HepG2 (cell line): Measurements from ENCODE around the gene UBTD1. TPM values are rescaled to one million over a fixed set of nuclear protein-coding genes. Genes with fewer than 3 reads are reported as not detected.

Experiments used
- CENPT ChIP-seq: sonication (generic); formaldehyde crosslinking; IDR thresholded peaks from 2 replicates; pipeline ENCODE4 v1.8.0; 2022; ENCODE audit warnings: low read depth, mild to moderate bottlenecking, moderate library complexity, missing genetic modification reagents
- KAT7 ChIP-seq: IDR thresholded peaks from 2 replicates; pipeline ENCODE4 v1.6.1; 2018; ENCODE audit warnings: borderline replicate concordance, missing compliant biosample characterization
- MED8 ChIP-seq: sonication (generic); formaldehyde crosslinking; IDR thresholded peaks from 2 replicates; pipeline ENCODE4 v1.8.1; 2023; ENCODE audit warnings: mild to moderate bottlenecking, missing genetic modification reagents; ENCODE audit not compliant: insufficient replicate concordance
- MTA1 ChIP-seq: sonication (generic); formaldehyde crosslinking; IDR thresholded peaks from 2 replicates; pipeline ENCODE4 v1.4.0; 2020; ENCODE audit warnings: missing genetic modification reagents, mild to moderate bottlenecking, borderline replicate concordance
- MTF1 ChIP-seq: sonication (generic); formaldehyde crosslinking; IDR thresholded peaks from 2 replicates; pipeline ENCODE4 v1.5.0; 2020; ENCODE audit warnings: missing genetic modification reagents
- NR3C1 ChIP-seq: sonication (generic); formaldehyde crosslinking; IDR thresholded peaks from 2 replicates; pipeline ENCODE4 v1.4.0; 2020; ENCODE audit warnings: missing genetic modification reagents
- RBAK ChIP-seq: sonication (generic); formaldehyde crosslinking; IDR thresholded peaks from 2 replicates; pipeline ENCODE4 v1.5.1; 2020; ENCODE audit warnings: mild to moderate bottlenecking, missing genetic modification reagents
- SMARCE1 ChIP-seq: fragments of 450-650 bp; IDR thresholded peaks from 2 replicates; pipeline ENCODE4 v1.6.1; 2017; ENCODE audit warnings: borderline replicate concordance
- TOPORS ChIP-seq: sonication (generic); formaldehyde crosslinking; IDR thresholded peaks from 2 replicates; pipeline ENCODE4 v1.8.0; 2023; ENCODE audit warnings: mild to moderate bottlenecking, missing genetic modification reagents
- U2AF2 ChIP-seq: fragments of 200-400 bp; formaldehyde crosslinking; IDR thresholded peaks from 2 replicates; pipeline ENCODE4 v1.6.1; 2017; ENCODE audit warnings: low read depth, mild to moderate bottlenecking, low read length
- ZFP36L2 ChIP-seq: sonication (generic); formaldehyde crosslinking; IDR thresholded peaks from 2 replicates; pipeline ENCODE4 v1.4.0; 2020; ENCODE audit warnings: missing genetic modification reagents
- ZNF24 ChIP-seq: fragments of 450-650 bp; IDR thresholded peaks from 2 replicates; pipeline ENCODE4 v1.6.1; 2017; ENCODE audit warnings: antibody characterized with exemption, mild to moderate bottlenecking
- ZNF468 ChIP-seq: sonication (generic); formaldehyde crosslinking; IDR thresholded peaks from 2 replicates; pipeline ENCODE4 v1.8.0; 2022; ENCODE audit warnings: mild to moderate bottlenecking, moderate library complexity, missing genetic modification reagents
- ZNF530 ChIP-seq: sonication (generic); formaldehyde crosslinking; IDR thresholded peaks from 2 replicates; pipeline ENCODE4 v1.5.0; 2020; ENCODE audit warnings: low read depth, mild to moderate bottlenecking, missing genetic modification reagents
- ZNF549 ChIP-seq: sonication (generic); formaldehyde crosslinking; IDR thresholded peaks from 2 replicates; pipeline ENCODE4 v1.5.0; 2020; ENCODE audit warnings: missing genetic modification reagents
- ZNF678 ChIP-seq: sonication (generic); formaldehyde crosslinking; IDR thresholded peaks from 2 replicates; pipeline ENCODE4 v1.4.0; 2020; ENCODE audit warnings: mild to moderate bottlenecking, missing genetic modification reagents
- ZNF768 ChIP-seq: sonication (generic); formaldehyde crosslinking; IDR thresholded peaks from 2 replicates; pipeline ENCODE4 v1.4.0; 2020; ENCODE audit warnings: missing genetic modification reagents
- polyA plus RNA-seq, 8 experiments: library from polyadenylated mRNA; depleted of rRNA in 3 of 8; stranded (reverse) in 7 of 8; unstranded in 1 of 8; fragments of >200 nt; fragmentation: Illumina TruSeq in 4 of 8; extraction: Trizol in 4 of 8; gene quantifications; 2 replicates each; pipeline versions ENCODE4 v1.2.1 to v1.2.3, GENCODE V29; 2011 to 2016; ENCODE audit warnings: low read depth in 4 of 8, missing spikeins in 1 of 8, mixed read lengths in 1 of 8; ENCODE audit not compliant: insufficient read depth in 1 of 8
- total RNA-seq, 5 experiments: library from RNA; depleted of rRNA; stranded (reverse); fragments of >200 nt; fragmentation: Illumina TruSeq; extraction: Trizol; gene quantifications; 2 replicates each; pipeline ENCODE4 v1.2.3, GENCODE V29; 2016; ENCODE audit warnings: low read depth in 1 of 5
- TF ChIP-seq, protein P1 (sequence below): sonication (generic); formaldehyde crosslinking; IDR thresholded peaks from 2 replicates; pipeline ENCODE4 v1.5.0; 2020; ENCODE audit warnings: missing genetic modification reagents
- TF ChIP-seq, protein P2 (sequence below): sonication (generic); formaldehyde crosslinking; IDR thresholded peaks from 2 replicates; pipeline ENCODE4 v1.4.0; 2020; ENCODE audit warnings: missing genetic modification reagents
- TF ChIP-seq, protein P3 (sequence below): sonication (generic); formaldehyde crosslinking; IDR thresholded peaks from 2 replicates; pipeline ENCODE4 v1.4.0; 2020; ENCODE audit warnings: missing genetic modification reagents
- TF ChIP-seq, protein P4 (sequence below): sonication (generic); formaldehyde crosslinking; conservative IDR thresholded peaks from 2 replicates; pipeline ENCODE4 v1.8.0; 2022; ENCODE audit warnings: low read depth, missing genetic modification reagents
- TF ChIP-seq, protein P5 (sequence below): sonication (generic); formaldehyde crosslinking; IDR thresholded peaks from 2 replicates; pipeline ENCODE4 v1.4.0; 2020; ENCODE audit warnings: mild to moderate bottlenecking, missing genetic modification reagents, borderline replicate concordance

The UBTD1 gene
- total and polyA plus RNA-seq, 2 of the 13 experiments (the other 11 are each of a cell fraction or from before 2014, with no cell fraction given), result 7.9 to 10.0 TPM

DNA sequence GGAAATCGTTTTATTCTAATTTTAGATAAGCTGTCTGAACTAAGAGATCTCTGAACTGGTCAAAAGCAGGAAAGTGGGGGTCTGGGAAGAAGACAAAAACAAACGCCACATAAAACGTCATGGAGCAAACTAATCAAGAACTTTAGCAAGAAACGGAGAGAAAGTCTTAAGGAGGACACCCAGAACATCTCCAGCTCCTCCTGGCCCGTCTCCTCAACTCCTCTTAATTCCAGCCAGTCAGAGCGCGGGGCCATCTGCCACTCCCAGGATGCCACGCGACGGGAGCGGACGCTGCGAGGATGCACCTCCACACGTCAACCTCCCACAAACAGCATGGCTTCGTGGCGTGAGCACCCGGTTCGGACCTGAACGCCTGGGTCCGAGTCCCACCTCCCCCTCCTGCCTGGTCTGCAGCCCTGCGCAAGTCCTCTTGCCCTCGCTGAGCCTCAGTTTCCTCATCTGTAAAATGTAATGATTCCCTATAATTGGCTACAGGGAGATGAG lies 1.1 kb upstream of the UBTD1 start (continued):
- peak; percentile 89; the same call in 1 of the 2 replicates for TF ChIP-seq KAT7
- TF ChIP-seq CENPT, result no peak
- no peak for TF ChIP-seq ZNF530
- no peak for TF ChIP-seq MTF1 (CRISPR knock-in tag)
- TF ChIP-seq ZNF678, result no peak
- no peak for TF ChIP-seq ZNF24
- TF ChIP-seq, protein P1, sequence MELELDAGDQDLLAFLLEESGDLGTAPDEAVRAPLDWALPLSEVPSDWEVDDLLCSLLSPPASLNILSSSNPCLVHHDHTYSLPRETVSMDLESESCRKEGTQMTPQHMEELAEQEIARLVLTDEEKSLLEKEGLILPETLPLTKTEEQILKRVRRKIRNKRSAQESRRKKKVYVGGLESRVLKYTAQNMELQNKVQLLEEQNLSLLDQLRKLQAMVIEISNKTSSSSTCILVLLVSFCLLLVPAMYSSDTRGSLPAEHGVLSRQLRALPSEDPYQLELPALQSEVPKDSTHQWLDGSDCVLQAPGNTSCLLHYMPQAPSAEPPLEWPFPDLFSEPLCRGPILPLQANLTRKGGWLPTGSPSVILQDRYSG (CRISPR knock-in tag), result no peak
- TF ChIP-seq MTA1 (CRISPR knock-in tag), result no peak
- TF ChIP-seq, protein P2, sequence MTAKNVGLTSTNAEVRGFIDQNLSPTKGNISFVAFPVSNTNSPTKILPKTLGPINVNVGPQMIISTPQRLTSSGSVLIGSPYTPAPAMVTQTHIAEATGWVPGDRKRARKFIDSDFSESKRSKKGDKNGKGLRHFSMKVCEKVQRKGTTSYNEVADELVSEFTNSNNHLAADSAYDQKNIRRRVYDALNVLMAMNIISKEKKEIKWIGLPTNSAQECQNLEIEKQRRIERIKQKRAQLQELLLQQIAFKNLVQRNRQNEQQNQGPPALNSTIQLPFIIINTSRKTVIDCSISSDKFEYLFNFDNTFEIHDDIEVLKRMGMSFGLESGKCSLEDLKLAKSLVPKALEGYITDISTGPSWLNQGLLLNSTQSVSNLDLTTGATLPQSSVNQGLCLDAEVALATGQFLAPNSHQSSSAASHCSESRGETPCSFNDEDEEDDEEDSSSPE (CRISPR knock-in tag), result no peak
- TF ChIP-seq ZNF768, result no peak
- TF ChIP-seq, protein P3, sequence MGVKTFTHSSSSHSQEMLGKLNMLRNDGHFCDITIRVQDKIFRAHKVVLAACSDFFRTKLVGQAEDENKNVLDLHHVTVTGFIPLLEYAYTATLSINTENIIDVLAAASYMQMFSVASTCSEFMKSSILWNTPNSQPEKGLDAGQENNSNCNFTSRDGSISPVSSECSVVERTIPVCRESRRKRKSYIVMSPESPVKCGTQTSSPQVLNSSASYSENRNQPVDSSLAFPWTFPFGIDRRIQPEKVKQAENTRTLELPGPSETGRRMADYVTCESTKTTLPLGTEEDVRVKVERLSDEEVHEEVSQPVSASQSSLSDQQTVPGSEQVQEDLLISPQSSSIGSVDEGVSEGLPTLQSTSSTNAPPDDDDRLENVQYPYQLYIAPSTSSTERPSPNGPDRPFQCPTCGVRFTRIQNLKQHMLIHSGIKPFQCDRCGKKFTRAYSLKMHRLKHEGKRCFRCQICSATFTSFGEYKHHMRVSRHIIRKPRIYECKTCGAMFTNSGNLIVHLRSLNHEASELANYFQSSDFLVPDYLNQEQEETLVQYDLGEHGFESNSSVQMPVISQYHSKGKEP (CRISPR knock-in tag), result no peak
- 0 out of 2 replicates have a peak, but pooled peaks have one; percentile 38 for TF ChIP-seq ZNF468 (CRISPR knock-in tag)
- no peak for TF ChIP-seq SMARCE1
- no peak for TF ChIP-seq NR3C1 (CRISPR knock-in tag)
- TF ChIP-seq ZFP36L2 (CRISPR knock-in tag), result no peak
- TF ChIP-seq MED8 (CRISPR knock-in tag), result no peak
- TF ChIP-seq, protein P4, sequence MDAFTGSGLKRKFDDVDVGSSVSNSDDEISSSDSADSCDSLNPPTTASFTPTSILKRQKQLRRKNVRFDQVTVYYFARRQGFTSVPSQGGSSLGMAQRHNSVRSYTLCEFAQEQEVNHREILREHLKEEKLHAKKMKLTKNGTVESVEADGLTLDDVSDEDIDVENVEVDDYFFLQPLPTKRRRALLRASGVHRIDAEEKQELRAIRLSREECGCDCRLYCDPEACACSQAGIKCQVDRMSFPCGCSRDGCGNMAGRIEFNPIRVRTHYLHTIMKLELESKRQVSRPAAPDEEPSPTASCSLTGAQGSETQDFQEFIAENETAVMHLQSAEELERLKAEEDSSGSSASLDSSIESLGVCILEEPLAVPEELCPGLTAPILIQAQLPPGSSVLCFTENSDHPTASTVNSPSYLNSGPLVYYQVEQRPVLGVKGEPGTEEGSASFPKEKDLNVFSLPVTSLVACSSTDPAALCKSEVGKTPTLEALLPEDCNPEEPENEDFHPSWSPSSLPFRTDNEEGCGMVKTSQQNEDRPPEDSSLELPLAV (CRISPR knock-in tag), result no peak
- no peak for TF ChIP-seq TOPORS (CRISPR knock-in tag)
- no peak for TF ChIP-seq ZNF549 (CRISPR knock-in tag)
- TF ChIP-seq, protein P5, sequence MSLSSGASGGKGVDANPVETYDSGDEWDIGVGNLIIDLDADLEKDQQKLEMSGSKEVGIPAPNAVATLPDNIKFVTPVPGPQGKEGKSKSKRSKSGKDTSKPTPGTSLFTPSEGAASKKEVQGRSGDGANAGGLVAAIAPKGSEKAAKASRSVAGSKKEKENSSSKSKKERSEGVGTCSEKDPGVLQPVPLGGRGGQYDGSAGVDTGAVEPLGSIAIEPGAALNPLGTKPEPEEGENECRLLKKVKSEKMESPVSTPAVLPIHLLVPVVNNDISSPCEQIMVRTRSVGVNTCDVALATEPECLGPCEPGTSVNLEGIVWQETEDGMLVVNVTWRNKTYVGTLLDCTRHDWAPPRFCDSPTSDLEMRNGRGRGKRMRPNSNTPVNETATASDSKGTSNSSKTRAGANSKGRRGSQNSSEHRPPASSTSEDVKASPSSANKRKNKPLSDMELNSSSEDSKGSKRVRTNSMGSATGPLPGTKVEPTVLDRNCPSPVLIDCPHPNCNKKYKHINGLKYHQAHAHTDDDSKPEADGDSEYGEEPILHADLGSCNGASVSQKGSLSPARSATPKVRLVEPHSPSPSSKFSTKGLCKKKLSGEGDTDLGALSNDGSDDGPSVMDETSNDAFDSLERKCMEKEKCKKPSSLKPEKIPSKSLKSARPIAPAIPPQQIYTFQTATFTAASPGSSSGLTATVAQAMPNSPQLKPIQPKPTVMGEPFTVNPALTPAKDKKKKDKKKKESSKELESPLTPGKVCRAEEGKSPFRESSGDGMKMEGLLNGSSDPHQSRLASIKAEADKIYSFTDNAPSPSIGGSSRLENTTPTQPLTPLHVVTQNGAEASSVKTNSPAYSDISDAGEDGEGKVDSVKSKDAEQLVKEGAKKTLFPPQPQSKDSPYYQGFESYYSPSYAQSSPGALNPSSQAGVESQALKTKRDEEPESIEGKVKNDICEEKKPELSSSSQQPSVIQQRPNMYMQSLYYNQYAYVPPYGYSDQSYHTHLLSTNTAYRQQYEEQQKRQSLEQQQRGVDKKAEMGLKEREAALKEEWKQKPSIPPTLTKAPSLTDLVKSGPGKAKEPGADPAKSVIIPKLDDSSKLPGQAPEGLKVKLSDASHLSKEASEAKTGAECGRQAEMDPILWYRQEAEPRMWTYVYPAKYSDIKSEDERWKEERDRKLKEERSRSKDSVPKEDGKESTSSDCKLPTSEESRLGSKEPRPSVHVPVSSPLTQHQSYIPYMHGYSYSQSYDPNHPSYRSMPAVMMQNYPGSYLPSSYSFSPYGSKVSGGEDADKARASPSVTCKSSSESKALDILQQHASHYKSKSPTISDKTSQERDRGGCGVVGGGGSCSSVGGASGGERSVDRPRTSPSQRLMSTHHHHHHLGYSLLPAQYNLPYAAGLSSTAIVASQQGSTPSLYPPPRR (CRISPR knock-in tag), result no peak; the same call in 1 of the 2 replicates
- TF ChIP-seq RBAK (CRISPR knock-in tag), result no peak
- no peak for TF ChIP-seq U2AF2
